DOHH2 (cell line): ENCODE results near the gene NRXN3.

Experiments
- H3F3A ChIP-seq: fragments of 200-600 bp; sonication (generic), shearing (Covaris generic); 2 replicates; pipeline ENCODE4 v1.6.0; 2016; ENCODE audit warnings: antibody characterized with exemption, mild to moderate bottlenecking; ENCODE audit not compliant: control insufficient read depth, insufficient read depth
- H3K27ac ChIP-seq: fragments of 200-600 bp; sonication (generic); 2 replicates; pipeline ENCODE4 v1.5.1; 2014; ENCODE audit warnings: low read depth, mild to moderate bottlenecking, low read length, moderate library complexity
- H3K27me3 ChIP-seq: fragments of 200-600 bp; sonication (generic); 2 replicates; pipeline ENCODE4 v1.6.1; 2014; ENCODE audit warnings: mild to moderate bottlenecking, low read length, mixed read lengths; ENCODE audit not compliant: control insufficient read depth
- H3K36me3 ChIP-seq: fragments of 200-600 bp; sonication (generic); 2 replicates; pipeline ENCODE4 v1.6.1; 2014; ENCODE audit warnings: mild to moderate bottlenecking, low read length, moderate library complexity, mixed read lengths; ENCODE audit not compliant: control insufficient read depth
- H3K4me1 ChIP-seq: fragments of 200-600 bp; sonication (generic); 2 replicates; pipeline ENCODE4 v1.6.1; 2014; ENCODE audit warnings: mild to moderate bottlenecking, low read length, mixed read lengths; ENCODE audit not compliant: control insufficient read depth
- H3K4me2 ChIP-seq: fragments of 200-600 bp; sonication (generic); 2 replicates; pipeline ENCODE4 v1.6.0; 2014; ENCODE audit warnings: mild to moderate bottlenecking, low read length, moderate library complexity
- H3K4me3 ChIP-seq: fragments of 200-600 bp; sonication (generic); 2 replicates; pipeline ENCODE4 v1.5.1; 2014; ENCODE audit warnings: mild to moderate bottlenecking, low read length, mixed read lengths
- H3K79me2 ChIP-seq: fragments of 200-600 bp; sonication (generic); 2 replicates; pipeline ENCODE4 v1.6.1; 2014; ENCODE audit warnings: mild to moderate bottlenecking, low read length, mixed read lengths; ENCODE audit not compliant: control insufficient read depth
- H3K9me2 ChIP-seq: fragments of 200-600 bp; sonication (generic); replicated peaks from 2 replicates; pipeline ENCODE4 v1.6.1; 2014; ENCODE audit warnings: mild to moderate bottlenecking, low read length, mixed read lengths; ENCODE audit not compliant: control insufficient read depth
- H3K9me3 ChIP-seq: fragments of 200-600 bp; sonication (generic); 2 replicates; pipeline ENCODE4 v1.6.1; 2014; ENCODE audit warnings: antibody characterized with exemption, low read length, mixed read lengths; ENCODE audit not compliant: control insufficient read depth, insufficient read depth
- H4K20me1 ChIP-seq: fragments of 200-600 bp; sonication (generic); 2 replicates; pipeline ENCODE4 v1.6.0; 2014; ENCODE audit warnings: low read depth, mild to moderate bottlenecking, antibody characterized with exemption, low read length, moderate library complexity; ENCODE audit not compliant: control insufficient read depth, insufficient read depth
- CTCF ChIP-seq: fragments of 200-600 bp; sonication (generic); IDR thresholded peaks from one replicate; pipeline ENCODE4 v1.5.1; 2014; ENCODE audit warnings: antibody characterized with exemption, mild to moderate bottlenecking, low read depth, low read length; ENCODE audit not compliant: poor library complexity, severe bottlenecking
- EZH2phosphoT487 ChIP-seq: fragments of 200-600 bp; sonication (generic); IDR thresholded peaks from 2 replicates; pipeline ENCODE4 v1.6.1; 2017; ENCODE audit warnings: borderline replicate concordance, mild to moderate bottlenecking, antibody characterized with exemption, low read length, moderate library complexity, mixed read lengths

Gene NRXN3

GRCh38 chr14:78152201-78153063, 17.7 kb upstream of the NRXN3 start:
- no peaks in the 10 kb centered on the region for H3K36me3 ChIP-seq
- no peaks in the 10 kb centered on the region for H3K79me2 ChIP-seq
- H3F3A ChIP-seq = no peaks in the 10 kb centered on the region
- no peaks in the 10 kb centered on the region for H3K4me1 ChIP-seq
- no peaks in the 10 kb centered on the region for H4K20me1 ChIP-seq
- no peaks in the 10 kb centered on the region for H3K9me3 ChIP-seq
- no peak overlapping the region for H3K27ac ChIP-seq
- H3K4me3 ChIP-seq = no peak overlapping the region
- TF ChIP-seq EZH2phosphoT487 (no peak), CTCF (no peak)
- no peaks in the 10 kb centered on the region for H3K9me2 ChIP-seq
- no peak overlapping the region for H3K4me2 ChIP-seq
- no peaks in the 10 kb centered on the region for H3K27me3 ChIP-seq

DNA sequence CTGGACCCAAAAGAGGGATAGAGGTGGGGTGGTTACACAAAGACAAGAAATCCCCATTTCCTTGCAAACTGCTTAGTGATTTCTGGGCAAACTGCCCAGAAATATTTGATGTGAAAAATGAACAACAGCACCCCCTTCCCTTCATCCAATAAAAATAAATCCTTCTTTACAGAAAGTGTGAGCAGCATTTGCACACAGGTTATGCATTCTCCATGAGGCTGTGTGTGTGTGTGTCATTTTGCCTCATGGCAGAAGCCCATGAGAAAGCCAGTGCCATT, 17.2 kb upstream of the NRXN3 start:
- TF ChIP-seq EZH2phosphoT487 = no peak
- TF ChIP-seq CTCF = no peak
- no peaks in the 10 kb centered on the region for H3K9me2 ChIP-seq
- no peak overlapping the region for H3K4me3 ChIP-seq
- no peaks in the 10 kb centered on the region for H3F3A ChIP-seq
- no peaks in the 10 kb centered on the region for H3K36me3 ChIP-seq
- no peaks in the 10 kb centered on the region for H3K4me1 ChIP-seq
- no peaks in the 10 kb centered on the region for H3K27me3 ChIP-seq
- H3K4me2 ChIP-seq = no peak overlapping the region
- H4K20me1 ChIP-seq = no peaks in the 10 kb centered on the region
- H3K27ac ChIP-seq = no peak overlapping the region
- H3K9me3 ChIP-seq = no peaks in the 10 kb centered on the region
- H3K79me2 ChIP-seq = no peaks in the 10 kb centered on the region

DNA sequence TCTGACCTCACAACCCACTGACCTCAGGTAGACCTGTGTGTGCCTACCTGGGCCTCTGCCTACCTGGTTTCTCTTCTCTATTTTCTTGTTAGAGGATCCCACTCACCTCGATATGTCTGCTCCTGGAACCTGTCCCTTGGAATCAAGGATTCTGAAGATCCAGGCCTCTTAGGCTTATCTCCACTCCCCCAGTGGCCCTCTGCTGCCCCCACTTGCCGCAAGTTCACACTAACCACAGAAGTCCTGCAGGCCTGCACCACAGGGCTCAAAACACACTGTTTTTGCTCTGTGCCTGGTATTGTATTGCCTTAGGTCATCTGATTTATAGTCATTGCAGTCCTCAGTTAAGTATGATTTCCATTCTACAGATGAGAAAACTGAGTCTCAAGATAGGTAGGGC, 15.3 kb upstream of the NRXN3 start:
- H3K4me2 ChIP-seq = no peak overlapping the region
- no peak for TF ChIP-seq CTCF
- no peak for TF ChIP-seq EZH2phosphoT487
- H3K9me3 ChIP-seq = no peaks in the 10 kb centered on the region
- no peaks in the 10 kb centered on the region for H4K20me1 ChIP-seq
- H3K27ac ChIP-seq = no peak overlapping the region
- no peak overlapping the region for H3K4me3 ChIP-seq
- H3F3A ChIP-seq = no peaks in the 10 kb centered on the region
- H3K36me3 ChIP-seq = no peaks in the 10 kb centered on the region
- no peaks in the 10 kb centered on the region for H3K4me1 ChIP-seq
- H3K79me2 ChIP-seq = no peaks in the 10 kb centered on the region
- H3K27me3 ChIP-seq = no peaks in the 10 kb centered on the region
- no peaks in the 10 kb centered on the region for H3K9me2 ChIP-seq
